OCI-LY3 (cell line): ENCODE results near the gene ARHGEF28.
A peak's percentile ranks its signal among the peaks of the same experiment; 100 is the strongest.

Experiments
- H2AFZ ChIP-seq: fragments of 200-600, 300-600 bp; shearing (Covaris generic); 2 replicates; pipeline ENCODE4 v1.6.0; 2014; ENCODE audit warnings: antibody characterized with exemption, low read depth, low read length
- H3K27ac ChIP-seq: fragments of 200-600, 300-600 bp; sonication (generic); 2 replicates; pipeline ENCODE4 v1.5.1; 2014; ENCODE audit warnings: mild to moderate bottlenecking, low read length, moderate library complexity, mixed read lengths
- H3K27me3 ChIP-seq: fragments of 200-600, 300-600 bp; sonication (generic); 2 replicates; pipeline ENCODE4 v1.6.1; 2014; ENCODE audit warnings: low read depth, low read length, mixed read lengths
- H3K36me3 ChIP-seq: fragments of 200-600, 300-600 bp; sonication (generic); replicated peaks from 2 replicates; pipeline ENCODE3; 2014; ENCODE audit warnings: low read depth, low read length, mixed read lengths
- H3K4me1 ChIP-seq: fragments of 300-600, 200-600 bp; sonication (generic); 2 replicates; pipeline ENCODE4 v1.6.1; 2014; ENCODE audit warnings: low read length, mixed read lengths
- H3K4me2 ChIP-seq: fragments of 200-600, 300-600 bp; sonication (generic); 2 replicates; pipeline ENCODE4 v1.6.1; 2014; ENCODE audit warnings: low read length, mixed read lengths
- H3K4me3 ChIP-seq: fragments of 300-600, 200-600 bp; sonication (generic); 2 replicates; pipeline ENCODE4 v1.5.1; 2014; ENCODE audit warnings: antibody characterized with exemption, mild to moderate bottlenecking, low read length, moderate library complexity
- H3K79me2 ChIP-seq: fragments of 300-600, 200-600 bp; shearing (Covaris generic); 2 replicates; pipeline ENCODE4 v1.6.1; 2014; ENCODE audit warnings: mild to moderate bottlenecking, low read length, mixed read lengths
- H3K9ac ChIP-seq: fragments of 300-600, 200-600 bp; shearing (Covaris generic); 2 replicates; pipeline ENCODE4 v1.6.0; 2014; ENCODE audit warnings: mild to moderate bottlenecking, low read length, moderate library complexity
- H3K9me3 ChIP-seq: fragments of 200-600, 300-600 bp; shearing (Covaris generic); 2 replicates; pipeline ENCODE4 v1.6.1; 2014; ENCODE audit warnings: low read length, mixed read lengths; ENCODE audit not compliant: insufficient read depth
- H4K20me1 ChIP-seq: fragments of 200-600, 300-600 bp; sonication (generic); 2 replicates; pipeline ENCODE4 v1.6.1; 2016; ENCODE audit warnings: low read length, mixed read lengths; ENCODE audit not compliant: insufficient read depth
- CTCF ChIP-seq: fragments of 200-600, 300-600 bp; sonication (generic); IDR thresholded peaks from 2 replicates; pipeline ENCODE4 v1.5.1; 2014; ENCODE audit warnings: antibody characterized with exemption, low read length, low read depth
- EZH2phosphoT487 ChIP-seq: fragments of 200-600 bp; shearing (Covaris generic); IDR thresholded peaks from 2 replicates; pipeline ENCODE4 v1.6.1; 2018; ENCODE audit warnings: antibody characterized with exemption, mixed run types, low read depth

The ARHGEF28 gene

DNA sequence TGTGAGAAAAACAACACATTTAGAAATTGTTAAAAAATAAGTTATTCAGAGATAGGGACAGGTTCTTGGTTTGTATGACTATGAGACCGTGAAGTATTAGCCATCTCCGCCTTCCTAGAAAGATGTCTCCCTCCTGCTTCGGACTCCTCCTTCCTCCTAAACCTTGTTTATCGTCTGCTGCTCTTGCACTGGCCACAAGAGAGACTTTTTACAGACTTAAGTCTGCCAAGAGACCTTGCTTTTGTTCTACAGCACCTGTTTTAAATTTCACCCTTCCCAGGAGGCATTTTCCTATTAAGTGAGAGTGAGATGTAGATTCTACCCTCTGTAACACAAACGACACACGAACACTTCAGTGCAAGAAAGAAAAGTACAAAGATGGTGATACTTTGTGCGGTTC lies 274.6 kb downstream of the ARHGEF28 start:
- H3K79me2 ChIP-seq, result no peaks in the 10 kb centered on the region
- no peaks in the 10 kb centered on the region for H4K20me1 ChIP-seq
- no peaks in the 10 kb centered on the region for H3K36me3 ChIP-seq
- no peak overlapping the region for H3K4me2 ChIP-seq
- no peaks in the 10 kb centered on the region for H3K9me3 ChIP-seq
- peaks cover 35% of the 10 kb centered on the region for H3K4me1 ChIP-seq
- H2AFZ ChIP-seq, result no peak overlapping the region
- H3K27me3 ChIP-seq, result peaks cover 59% of the 10 kb centered on the region
- H3K27ac ChIP-seq, result no peak overlapping the region
- no peak overlapping the region for H3K4me3 ChIP-seq
- TF ChIP-seq EZH2phosphoT487, result no peak
- TF ChIP-seq CTCF, result no peak
- H3K9ac ChIP-seq, result no peak overlapping the region

GRCh38 chr5:73901043-73901442 lies 275.0 kb downstream of the ARHGEF28 start:
- Histone ChIP-seq H3K27me3 (peaks cover 56% of the 10 kb centered on the region), H4K20me1 (no peaks in the 10 kb centered on the region), H2AFZ (no peak overlapping the region), H3K79me2 (no peaks in the 10 kb centered on the region), H3K27ac (no peak overlapping the region), H3K4me2 (0 out of 2 replicates have a peak overlapping the region, but pooled peaks have one; percentile 9), H3K4me1 (peaks cover 31% of the 10 kb centered on the region), H3K4me3 (no peak overlapping the region), H3K9ac (no peak overlapping the region), H3K36me3 (no peaks in the 10 kb centered on the region), H3K9me3 (no peaks in the 10 kb centered on the region)
- TF ChIP-seq CTCF, result no peak

DNA sequence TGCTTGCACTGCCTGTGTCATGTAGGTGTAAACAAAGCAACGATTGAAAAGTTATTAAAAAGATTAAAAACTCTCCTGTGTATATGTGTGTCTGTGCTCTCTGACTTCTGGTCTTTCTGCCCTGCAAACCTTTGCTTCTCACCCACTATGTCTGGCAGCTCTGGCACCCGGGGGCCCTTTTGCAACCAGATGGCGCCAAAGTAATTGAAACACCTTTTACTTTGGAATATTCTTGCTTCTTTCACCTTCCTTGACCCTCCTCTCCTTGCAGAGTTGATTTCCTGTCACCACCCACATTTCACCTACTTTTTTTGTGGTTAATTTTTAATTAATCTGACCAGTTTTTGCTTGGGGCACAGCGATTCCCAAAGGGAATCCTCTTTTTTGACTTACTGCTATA lies 275.5 kb downstream of the ARHGEF28 start:
- Histone ChIP-seq H3K27ac (no peak overlapping the region), H3K79me2 (no peaks in the 10 kb centered on the region), H4K20me1 (no peaks in the 10 kb centered on the region), H3K36me3 (no peaks in the 10 kb centered on the region), H2AFZ (no peak overlapping the region), H3K9me3 (no peaks in the 10 kb centered on the region), H3K4me3 (no peak overlapping the region), H3K27me3 (peaks cover 54% of the 10 kb centered on the region), H3K4me2 (0 out of 2 replicates have a peak overlapping the region, but pooled peaks have one; percentile 9), H3K9ac (no peak overlapping the region), H3K4me1 (peaks cover 29% of the 10 kb centered on the region)
- TF ChIP-seq CTCF, result peak; percentile 41
- TF ChIP-seq EZH2phosphoT487, result no peak

- H3K4me3 ChIP-seq, result no peak overlapping the region
- no peak overlapping the region for H2AFZ ChIP-seq
- peak overlapping the region; percentile 42 for H3K4me2 ChIP-seq
- H4K20me1 ChIP-seq, result no peaks in the 10 kb centered on the region
- H3K27me3 ChIP-seq, result peaks cover 49% of the 10 kb centered on the region
- H3K4me1 ChIP-seq, result peaks cover 29% of the 10 kb centered on the region
- no peaks in the 10 kb centered on the region for H3K79me2 ChIP-seq
- H3K9me3 ChIP-seq, result no peaks in the 10 kb centered on the region
- TF ChIP-seq EZH2phosphoT487 (no peak), CTCF (peak; percentile 64)
- no peak overlapping the region for H3K27ac ChIP-seq
- no peaks in the 10 kb centered on the region for H3K36me3 ChIP-seq
- H3K9ac ChIP-seq, result no peak overlapping the region
Observed at GRCh38 chr5:73902327-73903051, 276.5 kb downstream of the ARHGEF28 start.
